HEK293 (cell line): ENCODE results near the gene EIF4G3.

Experiments
- CTCF ChIP-seq: fragments of 450-650 bp; formaldehyde crosslinking; IDR thresholded peaks from 2 replicates; pipeline ENCODE4 v1.5.1; 2016; ENCODE audit warnings: missing biosample characterization, missing genetic modification characterization
- IKZF3 ChIP-seq: fragments of 450-650 bp; IDR thresholded peaks from 2 replicates; pipeline ENCODE4 v1.5.0; 2018; ENCODE audit warnings: missing biosample characterization, mild to moderate bottlenecking, missing genetic modification characterization, moderate library complexity
- REPIN1 ChIP-seq: fragments of 450-650 bp; formaldehyde crosslinking; IDR thresholded peaks from 2 replicates; pipeline ENCODE4 v1.5.1; 2017; ENCODE audit warnings: missing biosample characterization, missing genetic modification characterization, low read depth
- REST ChIP-seq: fragments of 450-650 bp; formaldehyde crosslinking; IDR thresholded peaks from 2 replicates; pipeline ENCODE4 v1.5.1; 2016; ENCODE audit warnings: missing biosample characterization, missing genetic modification characterization
- ZBTB44 ChIP-seq: fragments of 450-650 bp; IDR thresholded peaks from 2 replicates; pipeline ENCODE4 v1.5.1; 2018; ENCODE audit warnings: missing biosample characterization, mild to moderate bottlenecking, missing genetic modification characterization
- ZBTB7A ChIP-seq: fragments of 450-650 bp; formaldehyde crosslinking; IDR thresholded peaks from 2 replicates; pipeline ENCODE4 v1.5.1; 2016; ENCODE audit warnings: low read depth, missing biosample characterization, missing genetic modification characterization
- ZBTB8A ChIP-seq: fragments of 450-650 bp; formaldehyde crosslinking; IDR thresholded peaks from 2 replicates; pipeline ENCODE4 v1.5.1; 2016; ENCODE audit warnings: missing biosample characterization, missing genetic modification characterization
- ZNF274 ChIP-seq, 2 experiments: fragments of 200-500 bp in 1 of 2; fragments of 450-650 bp in 1 of 2; sonication (Bioruptor generic) in 1 of 2; formaldehyde crosslinking in 1 of 2; IDR thresholded peaks; 2 replicates each; pipeline versions ENCODE4 v1.5.1 to v1.6.1; 2014 to 2016; ENCODE audit warnings: borderline replicate concordance in 1 of 2, inconsistent platforms in 1 of 2, low read length in 1 of 2, missing biosample characterization in 1 of 2, missing genetic modification characterization in 1 of 2
- ZNF513 ChIP-seq: fragments of 450-650 bp; IDR thresholded peaks from 2 replicates; pipeline ENCODE4 v1.5.1; 2018; ENCODE audit warnings: missing biosample characterization, missing genetic modification characterization
- ZSCAN5A ChIP-seq: fragments of 450-650 bp; formaldehyde crosslinking; IDR thresholded peaks from 2 replicates; pipeline ENCODE4 v1.5.1; 2016; ENCODE audit warnings: missing biosample characterization, missing genetic modification characterization

GRCh38 chr1:21143138-21143537 lies 33.6 kb downstream of the EIF4G3 start:
- TF ChIP-seq CTCF (tag by site-specific recombination) (no peak), ZNF274 (IDR thresholded peaks at IDR 0.05; ENCODE audit: low read length) (no peak), ZNF274 (tag by site-specific recombination; IDR thresholded peaks at IDR 0.05; ENCODE audit: borderline replicate concordance) (no peak), IKZF3 (tag by site-specific recombination) (no peak), REPIN1 (no peak), ZBTB8A (tag by site-specific recombination) (no peak), ZBTB44 (no peak), REST (tag by site-specific recombination) (no peak), ZBTB7A (no peak), ZSCAN5A (tag by site-specific recombination) (no peak), ZNF513 (no peak)
